ENCODE results near the gene ALDH1L1.

The ALDH1L1 gene

DNA sequence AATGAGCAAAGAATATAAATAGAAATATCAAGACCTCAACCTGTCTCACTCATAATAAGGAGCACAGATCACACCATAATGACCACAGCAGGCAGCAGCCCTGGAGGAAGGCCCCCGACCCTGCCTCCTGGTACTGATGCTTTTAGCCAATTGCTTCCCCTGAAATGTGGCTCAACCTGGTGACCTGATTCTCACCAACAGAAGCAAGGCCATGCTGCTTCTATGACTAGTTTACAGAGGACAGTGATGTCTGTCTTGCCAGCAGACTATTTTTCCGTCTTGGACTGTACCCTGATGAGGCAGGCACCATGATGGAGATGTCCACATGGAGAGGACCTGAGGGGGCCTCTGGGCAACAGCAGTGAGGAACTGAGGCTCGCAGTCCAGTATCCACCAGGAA is 114.5 kb downstream of the ALDH1L1 start:
- no peaks in the 10 kb centered on the region for H3K9me3 ChIP-seq (ENCODE audit: control insufficient read depth, insufficient read depth, low read depth, low read length)
- ChIA-PET POLR2A (no interaction called here), CTCF (no interaction called here)
- no peak overlapping the region for H3K27ac ChIP-seq (ENCODE audit: extremely low read depth, low read depth, low read length)
- H3K4me1 ChIP-seq (ENCODE audit: control insufficient read depth, insufficient read depth, low read length), result no peaks in the 10 kb centered on the region
- TF ChIP-seq ZNF561 (tag by site-specific recombination; IDR thresholded peaks at IDR 0.05; ENCODE audit: borderline replicate concordance), result no peak
- no peak for TF ChIP-seq GLIS2 (tag by site-specific recombination; IDR thresholded peaks at IDR 0.05)
- no peak for TF ChIP-seq ZFP37 (tag by site-specific recombination; IDR thresholded peaks at IDR 0.05)
- TF ChIP-seq SETDB1 (IDR thresholded peaks at IDR 0.05; ENCODE audit: insufficient read length, low read length), result no peak
- TF ChIP-seq ZBTB48 (tag by site-specific recombination; IDR thresholded peaks at IDR 0.05), result no peak
- TF ChIP-seq TCF7L2 (IDR thresholded peaks at IDR 0.05; ENCODE audit: borderline replicate concordance, low read depth, low read length), result no peak
- TF ChIP-seq ZNF174 (tag by site-specific recombination; IDR thresholded peaks at IDR 0.05), result no peak
- TF ChIP-seq ZBTB21 (tag by site-specific recombination; IDR thresholded peaks at IDR 0.05), result no peak
- TF ChIP-seq ZSCAN30 (tag by site-specific recombination; IDR thresholded peaks at IDR 0.05), result no peak
- TF ChIP-seq RBAK (tag by site-specific recombination; IDR thresholded peaks at IDR 0.05), result no peak
- no peak for TF ChIP-seq ZNF155 (tag by site-specific recombination; IDR thresholded peaks at IDR 0.05)
- no peak for TF ChIP-seq ZNF239 (tag by site-specific recombination; IDR thresholded peaks at IDR 0.05)
- no peak for TF ChIP-seq ZNF660 (tag by site-specific recombination; IDR thresholded peaks at IDR 0.05)
- peaks cover 0 to 15% of the 10 kb centered on the region in 2 experiments; a peak in 1 of 3 replicates for H3K36me3 ChIP-seq (ENCODE audit: control insufficient read depth in 2 of 2, insufficient read depth in 1 of 2, low read length in 2 of 2)
- no peak overlapping the region for H3K4me3 ChIP-seq (ENCODE audit: low read depth, low read length)

DNA sequence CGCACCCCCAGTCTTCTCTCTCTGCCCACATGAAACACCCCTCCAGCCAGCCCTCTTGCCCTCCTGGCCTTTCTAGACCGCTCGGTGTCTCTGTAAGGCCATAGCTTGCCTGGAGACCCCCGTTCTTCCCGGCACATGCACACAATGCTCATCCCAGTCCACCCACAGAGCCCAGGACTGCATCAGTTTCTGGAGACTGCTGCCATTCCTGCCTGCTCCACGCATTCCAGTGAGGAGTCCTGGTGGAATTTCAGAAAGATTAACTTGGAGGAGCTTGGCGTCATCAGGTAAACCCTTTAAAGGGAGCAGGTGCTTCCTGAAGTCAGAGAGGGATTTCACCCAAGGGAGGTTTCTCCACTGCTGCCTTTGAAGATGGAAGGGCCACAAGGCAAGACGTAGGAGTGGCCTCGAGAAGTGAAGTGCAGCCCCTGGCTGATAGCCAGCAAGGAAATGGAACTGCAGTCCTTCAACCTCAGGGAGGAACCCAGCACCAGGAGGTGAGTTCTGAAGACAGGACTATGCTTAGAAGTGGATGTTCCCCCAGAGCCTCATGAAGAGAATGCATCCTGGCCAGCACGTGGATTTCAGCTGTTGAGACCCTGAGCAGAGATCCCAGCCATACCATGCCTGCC is 115.6 kb downstream of the ALDH1L1 start:
- Histone ChIP-seq H3K36me3 (ENCODE audit: control insufficient read depth in 2 of 2, insufficient read depth in 1 of 2, low read length in 2 of 2) (peaks cover 0 to 15% of the 10 kb centered on the region in 2 experiments; a peak in 1 of 3 replicates), H3K4me3 (ENCODE audit: low read depth, low read length) (no peak overlapping the region), H3K4me1 (ENCODE audit: control insufficient read depth, insufficient read depth, low read length) (no peaks in the 10 kb centered on the region), H3K27ac (ENCODE audit: extremely low read depth, low read depth, low read length) (no peak overlapping the region), H3K9me3 (ENCODE audit: control insufficient read depth, insufficient read depth, low read depth, low read length) (no peaks in the 10 kb centered on the region)
- POLR2A ChIA-PET, result no interaction called here
- CTCF ChIA-PET, result interaction anchor here (0.6 kb wide), 1 partner anchor 216 kb away, joined by 3 read pairs; no protein-coding TSS in a partner anchor
- TF ChIP-seq ZNF416 (tag by site-specific recombination; IDR thresholded peaks at IDR 0.05), result no peak

DNA sequence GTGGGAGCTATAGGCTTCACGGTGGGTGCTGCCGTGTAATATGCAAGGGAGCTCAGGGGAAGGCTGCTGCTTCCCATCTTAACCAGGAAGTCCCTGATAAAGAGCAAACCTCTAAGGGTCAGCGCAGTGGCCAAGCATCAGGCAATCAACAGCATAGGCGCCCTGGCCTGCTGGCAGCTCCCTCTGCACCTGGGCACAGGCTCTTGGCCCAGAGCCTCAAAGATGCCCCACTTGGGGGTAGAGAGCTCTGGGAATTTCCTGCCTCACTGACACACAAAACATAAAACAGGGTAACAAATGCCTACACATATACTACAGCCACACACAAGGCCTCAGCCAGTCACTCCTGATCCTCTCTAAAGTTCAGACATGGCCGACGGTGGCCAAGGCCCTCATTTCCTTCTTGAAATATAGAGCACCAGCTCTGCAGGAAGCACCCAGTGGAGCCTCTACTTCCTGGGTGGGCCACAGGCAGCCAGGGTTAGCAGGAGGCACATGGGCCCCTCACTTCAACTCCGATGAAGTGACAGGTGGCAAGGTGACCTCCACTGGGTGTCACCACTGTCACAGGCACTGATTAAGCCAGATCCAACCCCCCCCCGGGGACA is 116.9 kb downstream of the ALDH1L1 start:
- H3K4me1 ChIP-seq (ENCODE audit: control insufficient read depth, insufficient read depth, low read length), result no peaks in the 10 kb centered on the region
- TF ChIP-seq ZNF394 (tag by site-specific recombination; IDR thresholded peaks at IDR 0.05; ENCODE audit: borderline replicate concordance) (no peak), ZNF701 (tag by site-specific recombination; IDR thresholded peaks at IDR 0.05) (no peak)

DNA sequence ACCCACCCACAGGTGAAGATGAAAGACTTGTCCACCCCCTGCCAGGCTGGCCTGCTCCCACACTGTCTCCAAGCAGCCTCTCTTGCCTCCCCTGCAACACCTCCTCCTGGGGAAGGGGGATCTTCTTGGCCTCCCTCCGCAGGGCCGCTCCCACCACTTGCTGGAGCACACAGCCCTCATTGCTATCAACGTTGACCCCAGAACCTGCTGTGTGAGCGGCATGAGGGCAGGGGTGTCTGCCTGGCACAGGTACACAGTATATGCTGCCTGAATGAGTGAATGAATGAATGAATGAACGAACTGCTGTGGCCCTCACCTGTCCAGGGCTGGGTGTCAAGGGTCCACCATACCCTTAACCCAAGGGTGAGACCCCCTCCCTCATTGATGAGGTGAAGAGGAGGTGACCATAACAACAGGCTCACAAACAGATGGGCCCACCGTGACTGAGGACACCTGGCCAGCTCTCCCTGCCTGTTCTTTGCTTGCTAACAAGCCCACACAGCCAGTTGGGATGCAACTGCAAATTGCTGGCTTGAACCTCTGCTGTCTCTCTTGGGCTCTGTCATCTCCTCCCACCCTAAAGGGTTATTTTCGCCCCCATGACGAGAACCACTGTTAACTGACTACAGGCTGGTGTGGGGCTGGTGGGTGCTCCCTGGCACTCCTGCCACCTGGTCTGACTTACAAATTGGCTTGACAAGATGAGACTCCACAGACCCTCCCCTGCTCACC is 118.9 kb downstream of the ALDH1L1 start:
- no peaks in the 10 kb centered on the region for H3K4me1 ChIP-seq (ENCODE audit: control insufficient read depth, insufficient read depth, low read length)
- ChIA-PET CTCF (no interaction called here), POLR2A (no interaction called here)
- H3K36me3 ChIP-seq (ENCODE audit: control insufficient read depth in 2 of 2, insufficient read depth in 1 of 2, low read length in 2 of 2), result peaks cover 0 to 7% of the 10 kb centered on the region in 2 experiments; a peak in 1 of 3 replicates
- no peaks in the 10 kb centered on the region for H3K9me3 ChIP-seq (ENCODE audit: control insufficient read depth, insufficient read depth, low read depth, low read length)
- no peak overlapping the region for H3K27ac ChIP-seq (ENCODE audit: extremely low read depth, low read depth, low read length)
- H3K4me3 ChIP-seq (ENCODE audit: low read depth, low read length), result no peak overlapping the region
- TF ChIP-seq, protein P1, sequence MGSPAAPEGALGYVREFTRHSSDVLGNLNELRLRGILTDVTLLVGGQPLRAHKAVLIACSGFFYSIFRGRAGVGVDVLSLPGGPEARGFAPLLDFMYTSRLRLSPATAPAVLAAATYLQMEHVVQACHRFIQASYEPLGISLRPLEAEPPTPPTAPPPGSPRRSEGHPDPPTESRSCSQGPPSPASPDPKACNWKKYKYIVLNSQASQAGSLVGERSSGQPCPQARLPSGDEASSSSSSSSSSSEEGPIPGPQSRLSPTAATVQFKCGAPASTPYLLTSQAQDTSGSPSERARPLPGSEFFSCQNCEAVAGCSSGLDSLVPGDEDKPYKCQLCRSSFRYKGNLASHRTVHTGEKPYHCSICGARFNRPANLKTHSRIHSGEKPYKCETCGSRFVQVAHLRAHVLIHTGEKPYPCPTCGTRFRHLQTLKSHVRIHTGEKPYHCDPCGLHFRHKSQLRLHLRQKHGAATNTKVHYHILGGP (tag by site-specific recombination; IDR thresholded peaks at IDR 0.05), result no peak
- TF ChIP-seq IKZF3 (tag by site-specific recombination; IDR thresholded peaks at IDR 0.05), result no peak
- TF ChIP-seq, protein P2, sequence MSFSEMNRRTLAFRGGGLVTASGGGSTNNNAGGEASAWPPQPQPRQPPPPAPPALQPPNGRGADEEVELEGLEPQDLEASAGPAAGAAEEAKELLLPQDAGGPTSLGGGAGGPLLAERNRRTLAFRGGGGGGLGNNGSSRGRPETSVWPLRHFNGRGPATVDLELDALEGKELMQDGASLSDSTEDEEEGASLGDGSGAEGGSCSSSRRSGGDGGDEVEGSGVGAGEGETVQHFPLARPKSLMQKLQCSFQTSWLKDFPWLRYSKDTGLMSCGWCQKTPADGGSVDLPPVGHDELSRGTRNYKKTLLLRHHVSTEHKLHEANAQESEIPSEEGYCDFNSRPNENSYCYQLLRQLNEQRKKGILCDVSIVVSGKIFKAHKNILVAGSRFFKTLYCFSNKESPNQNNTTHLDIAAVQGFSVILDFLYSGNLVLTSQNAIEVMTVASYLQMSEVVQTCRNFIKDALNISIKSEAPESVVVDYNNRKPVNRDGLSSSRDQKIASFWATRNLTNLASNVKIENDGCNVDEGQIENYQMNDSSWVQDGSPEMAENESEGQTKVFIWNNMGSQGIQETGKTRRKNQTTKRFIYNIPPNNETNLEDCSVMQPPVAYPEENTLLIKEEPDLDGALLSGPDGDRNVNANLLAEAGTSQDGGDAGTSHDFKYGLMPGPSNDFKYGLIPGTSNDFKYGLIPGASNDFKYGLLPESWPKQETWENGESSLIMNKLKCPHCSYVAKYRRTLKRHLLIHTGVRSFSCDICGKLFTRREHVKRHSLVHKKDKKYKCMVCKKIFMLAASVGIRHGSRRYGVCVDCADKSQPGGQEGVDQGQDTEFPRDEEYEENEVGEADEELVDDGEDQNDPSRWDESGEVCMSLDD (tag by site-specific recombination; IDR thresholded peaks at IDR 0.05), result no peak
- TF ChIP-seq EGR2 (tag by site-specific recombination; IDR thresholded peaks at IDR 0.05; ENCODE audit: low read depth), result 0 out of 2 replicates have a peak, but pooled peaks have one; percentile 7
- TF ChIP-seq, protein P3, sequence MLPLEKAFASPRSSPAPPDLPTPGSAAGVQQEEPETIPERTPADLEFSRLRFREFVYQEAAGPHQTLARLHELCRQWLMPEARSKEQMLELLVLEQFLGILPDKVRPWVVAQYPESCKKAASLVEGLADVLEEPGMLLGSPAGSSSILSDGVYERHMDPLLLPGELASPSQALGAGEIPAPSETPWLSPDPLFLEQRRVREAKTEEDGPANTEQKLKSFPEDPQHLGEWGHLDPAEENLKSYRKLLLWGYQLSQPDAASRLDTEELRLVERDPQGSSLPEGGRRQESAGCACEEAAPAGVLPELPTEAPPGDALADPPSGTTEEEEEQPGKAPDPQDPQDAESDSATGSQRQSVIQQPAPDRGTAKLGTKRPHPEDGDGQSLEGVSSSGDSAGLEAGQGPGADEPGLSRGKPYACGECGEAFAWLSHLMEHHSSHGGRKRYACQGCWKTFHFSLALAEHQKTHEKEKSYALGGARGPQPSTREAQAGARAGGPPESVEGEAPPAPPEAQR (tag by site-specific recombination; IDR thresholded peaks at IDR 0.05), result no peak

More for the DNA sequence above, 116.9 kb downstream of the ALDH1L1 start:
- H3K36me3 ChIP-seq (ENCODE audit: control insufficient read depth in 2 of 2, insufficient read depth in 1 of 2, low read length in 2 of 2), result peaks cover 0 to 15% of the 10 kb centered on the region in 2 experiments; a peak in 1 of 3 replicates
- no peaks in the 10 kb centered on the region for H3K9me3 ChIP-seq (ENCODE audit: control insufficient read depth, insufficient read depth, low read depth, low read length)
- ChIA-PET CTCF (no interaction called here), POLR2A (no interaction called here)
- H3K27ac ChIP-seq (ENCODE audit: extremely low read depth, low read depth, low read length), result no peak overlapping the region
- H3K4me3 ChIP-seq (ENCODE audit: low read depth, low read length), result no peak overlapping the region
